ENCODE measurements around the gene CD8B. TPM values are rescaled to one million over a fixed set of nuclear protein-coding genes. Genes with fewer than 3 reads are reported as not detected.

Gene CD8B
- total RNA-seq, 1 experiment from 2014 or later, result 0.47 TPM

- Histone ChIP-seq H3K36me3 (ENCODE audit: control insufficient read depth in 1 of 2, insufficient read depth in 2 of 2, low read length in 2 of 2) (no peaks in the 10 kb centered on the region), H3K79me2 (ENCODE audit: insufficient read depth, low read length) (no peaks in the 10 kb centered on the region), H3K27ac (ENCODE audit: low read depth, low read length) (no peak overlapping the region), H3K9me3 (ENCODE audit: control insufficient read depth in 1 of 2, insufficient read depth in 1 of 2, low read depth in 1 of 2, low read length in 2 of 2) (no peaks in the 10 kb centered on the region), H3K4me3 (replicated peaks in 1 of 2; ENCODE audit: low read depth in 1 of 2, low read length in 2 of 2) (no peak overlapping the region), H2AFZ (ENCODE audit: low read depth, low read length, poor library complexity, severe bottlenecking) (no peak overlapping the region), H3K4me1 (ENCODE audit: control insufficient read depth in 1 of 2, insufficient read depth in 2 of 2, low read length in 2 of 2) (no peaks in the 10 kb centered on the region), H3K9ac (ENCODE audit: low read length) (no peak overlapping the region), H3K4me2 (ENCODE audit: low read length) (no peak overlapping the region), H4K20me1 (ENCODE audit: insufficient read depth) (no peaks in the 10 kb centered on the region), H3K27me3 (ENCODE audit: insufficient read depth, low read length) (no peaks in the 10 kb centered on the region), H3K9me2 (ENCODE audit: insufficient read depth) (no peaks in the 10 kb centered on the region)
- intact Hi-C loops (cut with micrococcal nuclease), result no loop called here
- ATAC-seq, result no peak
- no peak for TF ChIP-seq EZH2 (IDR thresholded peaks at IDR 0.05)
- TF ChIP-seq EZH2phosphoT487 (IDR thresholded peaks at IDR 0.05; ENCODE audit: borderline replicate concordance), result no peak
- TF ChIP-seq CBX3 (IDR thresholded peaks at IDR 0.05; ENCODE audit: low read depth), result no peak
- no peak for TF ChIP-seq CEBPB (IDR thresholded peaks at IDR 0.05; ENCODE audit: low read depth)
- TF ChIP-seq ZBTB33 (IDR thresholded peaks at IDR 0.05; ENCODE audit: extremely low read depth, insufficient replicate concordance, low read length), result no peak
- no peak for TF ChIP-seq SP1 (IDR thresholded peaks at IDR 0.05; ENCODE audit: low read depth)
- TF ChIP-seq JUND (IDR thresholded peaks at IDR 0.05), result no peak
- TF ChIP-seq CTCF (IDR thresholded peaks at IDR 0.05 in 2 of 3, conservative IDR thresholded peaks at IDR 0.05 in 1 of 3; ENCODE audit: borderline replicate concordance in 1 of 3, insufficient read depth in 1 of 3, low read depth in 2 of 3, low read length in 2 of 3), result no peak
- no peak for TF ChIP-seq FOSL1 (IDR thresholded peaks at IDR 0.05; ENCODE audit: low read depth)
- no peak for TF ChIP-seq RAD21 (IDR thresholded peaks at IDR 0.05; ENCODE audit: low read depth)
- no peak for TF ChIP-seq YY1 (IDR thresholded peaks at IDR 0.05; ENCODE audit: extremely low read depth, insufficient replicate concordance, low read depth, low read length)
- TF ChIP-seq SRF (IDR thresholded peaks at IDR 0.05; ENCODE audit: low read depth), result no peak
- TF ChIP-seq ATF3 (IDR thresholded peaks at IDR 0.05), result no peak
- TF ChIP-seq ZNF274 (IDR thresholded peaks at IDR 0.05; ENCODE audit: low read depth, low read length), result no peak
- ChIA-PET RAD21 (ENCODE audit: low non-redundant PET in 1 of 2, low total read pairs in 2 of 2, uncharacterized antibody in 2 of 2, unreplicated experiment in 2 of 2) (no interaction called here), POLR2A (no interaction called here), CTCF (no interaction called here)
- BruUV-seq (replicated peaks), result no TSS peak
- no peak for DNase-seq (ENCODE audit: low read depth, low spot score)
Observed at GRCh38 chr2:86788881-86789686, 72.6 kb downstream of the CD8B start.
